Measurements from ENCODE around the gene TMEM202.
"Not testable (repeated sequence)": the region's sequence is repeated elsewhere in the genome, so short reads cannot be mapped to it uniquely, and the experiment has no call there.

Gene TMEM202
- total RNA-seq = 0 reads per million in 4 experiments

DNA sequence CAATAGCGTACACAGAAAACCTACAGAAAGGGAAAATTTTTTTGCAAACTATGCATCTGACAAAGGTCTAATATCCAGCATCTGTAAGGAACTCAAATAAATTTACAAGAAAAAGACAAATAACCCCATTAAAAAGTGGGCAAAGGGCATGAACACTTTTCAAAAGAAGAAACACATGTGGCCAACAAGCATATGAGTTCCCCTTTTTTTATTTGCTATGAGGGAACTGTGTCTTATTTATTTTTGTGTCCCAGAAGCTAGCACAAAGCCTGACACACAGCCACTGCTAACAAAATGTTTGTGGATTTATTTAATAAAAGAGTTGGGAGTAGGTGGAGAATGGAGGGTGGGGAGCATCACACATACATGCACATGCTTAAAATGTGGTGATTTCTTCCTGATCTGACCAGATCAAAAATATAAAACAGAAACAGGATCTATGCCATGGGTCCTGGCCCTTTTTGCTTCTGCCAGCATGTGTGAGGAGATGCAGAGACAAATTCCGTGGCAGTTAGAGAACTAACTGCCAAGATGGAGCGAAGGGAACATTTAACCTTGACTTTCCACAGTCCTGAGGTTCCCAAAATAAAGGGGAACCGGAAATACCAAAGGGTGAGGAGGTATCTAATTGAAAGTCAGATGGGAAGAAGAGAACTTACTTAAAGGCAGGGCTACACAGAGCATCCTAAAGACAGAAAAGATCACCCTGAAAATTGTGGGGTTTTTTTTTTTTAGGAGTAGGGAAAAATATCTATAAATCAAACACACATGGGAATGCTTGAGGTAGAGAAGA lies at the start of gene TMEM202:
Gene TMEM202, plus strand, starts transcription at position 510 of the 793 bp plus-strand sequence. Its CDS starts 22 bp downstream, at position 532.
- DNase-seq = no peak

DNA sequence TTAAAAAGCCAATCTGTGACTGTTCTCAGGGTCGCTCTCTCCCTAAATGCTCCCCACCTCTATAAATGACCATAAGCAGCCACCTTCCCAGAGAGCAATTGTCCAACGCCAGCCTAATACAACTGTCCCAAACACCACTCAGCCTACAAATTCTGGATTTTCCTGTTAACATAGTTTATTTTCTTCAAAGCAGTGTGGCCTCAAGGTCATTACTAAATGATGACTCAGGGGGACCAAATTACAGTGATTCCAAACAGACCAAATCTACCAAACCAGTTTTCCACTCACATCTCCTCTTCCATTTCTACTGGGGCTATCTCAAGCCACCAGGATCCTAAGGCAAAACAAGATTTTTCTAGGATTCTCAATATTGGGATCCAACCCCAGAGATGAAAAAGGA lies 44.8 kb upstream of the TMEM202 start:
- no peak for DNase-seq

DNA sequence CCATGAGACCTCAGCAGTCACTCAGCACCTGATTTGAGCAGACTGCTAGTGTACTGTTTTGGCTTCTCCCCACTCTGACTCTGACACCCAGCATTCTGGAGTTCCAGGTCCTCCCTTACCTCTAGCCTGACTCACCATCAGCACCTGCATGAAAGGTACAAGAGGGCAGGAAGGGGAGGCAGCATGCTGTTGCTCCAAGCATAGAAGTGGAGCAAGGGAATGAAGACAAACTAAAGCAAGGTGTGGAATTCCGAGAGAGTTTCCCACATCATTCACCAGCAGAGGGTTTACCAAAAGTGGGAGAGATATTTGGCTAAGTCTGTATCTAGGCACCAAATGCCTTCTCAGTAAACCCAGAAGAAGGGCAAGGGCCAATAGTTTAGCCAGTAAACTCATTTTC lies 43.6 kb upstream of the TMEM202 start:
- DNase-seq = no peak

GRCh38 chr15:72358121-72358520 lies 40.0 kb upstream of the TMEM202 start:
- DNase-seq = no peak

DNA sequence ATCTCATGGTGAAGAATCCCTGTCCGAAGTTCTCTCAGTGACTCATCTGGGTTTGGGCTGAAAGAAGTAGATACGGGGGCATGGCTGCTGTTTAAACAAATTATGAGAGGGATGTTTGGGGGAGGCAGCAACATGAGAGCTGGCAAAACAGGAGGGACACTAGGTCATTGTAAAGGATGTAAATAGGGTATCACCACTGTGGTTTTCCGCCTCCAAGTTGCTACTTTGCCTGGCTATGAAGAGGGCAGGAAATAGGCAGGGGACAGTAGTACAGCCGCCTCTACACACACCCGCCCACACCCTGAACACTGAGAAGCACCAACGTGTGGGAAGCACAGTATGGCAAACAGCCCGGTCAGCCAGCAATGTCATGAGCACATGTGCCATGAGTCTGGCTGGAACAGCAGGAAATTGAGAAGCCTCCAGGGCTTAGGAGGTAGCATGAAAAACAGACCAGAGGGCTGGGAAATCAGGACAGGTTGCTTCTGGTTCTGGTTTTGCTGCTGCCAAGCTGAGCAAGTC lies 39.4 kb upstream of the TMEM202 start:
- no peak for DNase-seq

DNA sequence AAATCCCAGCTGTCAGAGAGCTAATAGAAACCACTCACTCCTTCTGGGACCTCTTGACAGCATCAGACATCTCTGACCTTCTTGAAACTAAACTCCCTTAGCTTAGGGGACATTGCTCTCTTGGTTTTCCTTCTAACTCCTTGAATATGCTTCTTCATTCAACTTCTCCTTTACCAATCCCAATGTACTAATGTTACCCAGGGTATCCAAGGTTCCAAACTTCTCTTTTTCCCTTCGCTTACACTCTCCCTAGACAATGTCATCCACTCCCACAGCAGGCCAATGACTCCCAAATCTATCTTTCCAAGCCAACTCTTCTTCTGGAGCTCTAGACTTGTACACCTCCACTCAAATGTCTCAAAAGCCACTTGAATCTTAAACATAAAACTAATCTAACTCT lies 36.9 kb upstream of the TMEM202 start:
- DNase-seq = no peak

DNA sequence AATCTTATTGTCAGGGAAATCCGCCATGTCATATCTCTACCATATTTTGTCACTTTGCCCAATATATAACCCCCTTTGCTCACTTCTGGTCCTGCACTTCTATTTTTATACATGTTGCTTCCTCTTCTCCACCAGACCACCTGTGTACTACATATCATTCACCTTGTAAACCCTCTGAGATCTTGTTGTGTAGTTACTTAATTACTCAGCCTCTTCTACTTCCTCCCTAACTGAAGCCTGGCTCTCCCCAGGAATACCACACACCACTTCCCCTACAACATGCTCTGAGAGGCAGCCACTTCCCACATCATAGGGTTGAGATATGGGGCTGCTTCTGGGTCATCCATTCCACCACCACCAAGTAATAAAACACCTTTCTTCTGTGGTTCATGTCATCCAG lies 32.3 kb upstream of the TMEM202 start:
- no peak for DNase-seq

DNA sequence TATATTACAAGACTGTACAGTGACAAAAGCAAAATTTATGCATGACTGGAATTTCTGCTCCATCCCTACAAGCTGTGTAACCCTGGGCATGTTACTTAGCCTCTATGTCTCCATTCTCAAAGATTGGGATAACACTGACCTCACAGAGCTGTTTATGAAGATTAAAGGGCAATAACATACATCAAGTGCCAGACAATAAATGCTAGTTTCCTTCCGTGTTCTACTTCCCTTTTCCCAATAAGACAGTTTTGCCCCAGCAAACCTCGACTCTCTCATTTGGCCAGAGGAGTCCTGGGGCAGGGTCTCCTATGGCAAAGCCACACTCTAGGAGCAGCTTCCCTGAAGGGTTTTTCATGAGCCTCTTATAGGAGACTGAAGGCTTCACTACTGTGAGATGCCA lies 29.8 kb upstream of the TMEM202 start:
- DNase-seq = no peak

GRCh38 chr15:72368899-72369298 lies 29.2 kb upstream of the TMEM202 start:
- DNase-seq = no peak

GRCh38 chr15:72369964-72370363 lies 28.1 kb upstream of the TMEM202 start:
- no peak for DNase-seq

DNA sequence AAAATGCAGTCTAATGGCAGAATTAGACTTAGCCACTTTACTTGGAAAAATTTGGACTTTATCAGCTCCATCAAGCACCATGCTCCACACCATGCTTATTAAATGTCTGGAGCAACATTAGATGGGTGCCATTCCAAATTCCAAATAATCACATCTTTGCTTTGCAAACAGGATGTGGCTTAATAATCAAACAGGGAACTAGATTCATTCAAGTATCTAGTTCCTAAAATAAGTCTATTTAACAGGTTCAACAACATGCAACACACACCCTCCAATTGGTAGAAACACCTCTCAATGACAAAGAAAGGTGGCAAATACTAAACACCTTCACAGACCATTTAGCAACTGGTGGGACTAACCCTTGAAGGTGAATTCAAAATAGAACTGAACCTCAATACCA lies 25.7 kb upstream of the TMEM202 start:
- no peak for DNase-seq

DNA sequence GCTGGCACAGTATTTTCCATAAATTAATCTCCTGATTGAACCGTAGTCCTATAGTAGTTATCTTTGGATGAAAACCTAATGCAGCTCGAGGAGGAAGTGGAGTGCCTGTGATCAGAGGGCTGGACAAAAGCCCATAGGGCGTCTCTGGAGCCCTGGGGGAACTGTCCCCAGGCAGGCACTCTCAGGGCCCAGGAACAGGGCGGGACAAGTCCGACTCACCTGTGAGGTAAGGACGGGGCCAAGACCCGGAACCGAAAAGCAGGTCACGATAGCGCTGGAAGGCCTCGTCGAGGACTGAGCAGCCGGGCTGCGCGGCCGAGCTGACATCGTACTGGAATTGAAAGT lies 22.6 kb upstream of the TMEM202 start:
- peak; percentile 45 for DNase-seq

DNA sequence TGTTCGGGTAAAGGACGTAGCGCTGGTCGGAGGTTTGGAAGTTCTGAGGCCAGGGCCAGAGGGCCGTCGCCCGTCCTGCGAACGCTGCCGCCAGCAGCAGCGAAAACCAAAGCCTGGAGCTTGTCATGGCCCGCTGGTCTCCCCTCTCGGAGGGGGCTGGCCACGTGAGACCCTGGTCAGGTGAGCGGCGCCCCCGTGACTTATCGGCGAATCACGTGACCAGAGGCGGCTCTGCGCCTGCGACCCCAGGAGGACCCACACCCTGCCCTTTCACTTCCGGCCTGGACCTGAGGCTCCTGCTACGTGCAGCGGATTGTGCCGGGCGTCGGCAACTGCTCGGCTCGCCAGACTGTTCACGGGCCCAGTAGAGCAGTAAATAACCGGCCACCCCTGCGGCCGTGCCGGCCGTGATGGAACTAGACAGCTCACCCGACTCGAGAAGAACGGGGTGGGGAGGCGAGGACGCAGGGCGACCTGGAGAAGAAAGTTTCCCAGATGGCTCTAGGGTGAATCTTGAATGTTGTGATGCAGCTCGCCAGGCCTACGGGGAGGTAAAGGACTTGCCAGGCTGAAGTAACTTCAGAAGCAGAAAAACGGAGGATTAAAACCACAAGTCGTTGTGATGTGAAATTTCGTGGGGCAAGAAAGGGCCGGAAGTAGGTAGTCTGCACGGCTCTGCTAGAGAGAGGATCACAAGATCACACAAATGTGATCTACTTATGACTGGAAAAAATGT lies 22.1 kb upstream of the TMEM202 start, which contains the start of gene HEXA:
Gene HEXA, minus strand, starts transcription at position 169 of the 736 bp plus-strand sequence. Its CDS starts 42 bp downstream, at position 127.
- peak; percentile 98 for DNase-seq

DNA sequence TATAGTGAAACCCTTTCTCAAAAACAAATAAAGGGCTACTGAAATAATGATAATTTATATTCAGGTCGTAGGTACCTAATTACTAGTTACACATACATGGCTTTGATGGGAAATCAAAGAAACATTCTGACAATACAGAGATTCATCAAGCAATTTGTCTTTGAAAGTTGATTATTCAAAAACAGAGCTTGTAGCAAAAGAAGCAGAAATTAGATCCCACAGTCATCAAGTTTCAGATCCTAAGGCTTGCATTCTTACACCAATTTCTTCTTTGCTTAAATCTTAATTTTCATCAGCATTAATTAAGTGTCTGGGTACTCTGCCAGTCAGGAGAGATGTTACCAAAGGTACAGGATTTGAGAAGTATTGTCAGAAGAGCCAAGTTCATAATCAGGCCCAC lies 20.8 kb upstream of the TMEM202 start:
- DNase-seq = no peak

DNA sequence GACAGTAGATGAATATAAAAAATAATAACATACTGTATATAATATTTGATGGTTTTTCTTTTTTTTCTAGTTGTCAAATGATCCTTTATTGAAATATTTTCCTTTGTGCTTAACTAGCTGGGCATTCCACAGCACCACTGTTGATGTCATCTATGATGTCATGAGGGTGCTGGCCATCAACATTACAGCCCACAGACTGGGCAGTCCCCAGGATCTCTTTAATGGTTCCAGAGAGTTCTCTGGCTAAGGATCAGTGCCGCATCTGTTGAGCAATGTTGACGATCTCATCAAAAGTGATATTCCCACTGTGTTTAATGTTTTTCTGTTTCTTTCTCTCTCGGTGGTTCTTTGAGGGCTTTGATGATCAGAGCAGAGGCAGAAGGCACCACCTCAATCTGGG lies 19.0 kb upstream of the TMEM202 start:
- not testable (repeated sequence) for DNase-seq

- no peak for DNase-seq
Measured at GRCh38 chr15:72379856-72380430, 18.2 kb upstream of the TMEM202 start.

GRCh38 chr15:72380743-72381142 lies 17.4 kb upstream of the TMEM202 start:
- no peak for DNase-seq

- DNase-seq = no peak
Measured at GRCh38 chr15:72382146-72382545, 16.0 kb upstream of the TMEM202 start.

GRCh38 chr15:72387741-72388140 lies 10.4 kb upstream of the TMEM202 start:
- no peak for DNase-seq

DNA sequence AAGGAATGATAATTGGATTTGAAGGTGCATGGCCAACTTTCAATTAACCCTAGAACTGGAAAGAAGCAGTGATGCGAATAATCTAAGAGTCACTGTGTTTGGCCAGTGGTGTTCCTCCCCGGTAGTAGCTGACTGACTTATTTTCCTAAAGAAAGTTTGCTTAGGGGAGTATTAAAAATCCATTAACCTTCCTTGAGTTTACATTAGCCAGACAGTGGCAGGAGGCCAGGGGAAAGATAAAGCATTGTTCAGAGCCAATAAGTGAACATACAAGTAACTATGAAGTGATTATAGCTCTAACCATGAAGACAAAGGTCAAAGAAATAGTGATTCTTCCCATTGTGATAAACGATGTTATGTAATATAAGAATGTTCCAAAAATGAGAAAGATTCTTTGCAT lies 8.9 kb upstream of the TMEM202 start:
- DNase-seq = no peak

DNA sequence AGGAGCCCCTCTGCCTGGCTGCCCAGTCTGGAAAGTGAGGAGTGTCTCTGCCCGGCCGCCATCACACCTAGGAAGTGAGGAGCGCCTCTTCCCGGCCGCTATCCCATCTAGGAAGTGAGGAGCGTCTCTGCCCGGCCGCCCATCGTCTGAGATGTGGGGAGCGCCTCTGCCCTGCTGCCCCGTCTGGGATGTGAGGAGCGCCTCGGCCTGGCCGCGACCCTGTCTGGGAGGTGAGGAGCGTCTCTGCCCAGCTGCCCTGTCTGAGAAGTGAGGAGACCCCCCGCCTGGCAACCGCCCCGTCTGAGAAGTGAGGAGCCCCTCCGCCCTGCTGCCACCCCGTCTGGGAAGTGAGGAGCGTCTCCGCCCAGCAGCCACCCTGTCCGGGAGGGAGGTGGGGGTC lies 1.8 kb upstream of the TMEM202 start:
- DNase-seq = not testable (repeated sequence)

- DNase-seq = no peak
Measured at GRCh38 chr15:72398648-72399047, 543 bp downstream of the TMEM202 start.

DNA sequence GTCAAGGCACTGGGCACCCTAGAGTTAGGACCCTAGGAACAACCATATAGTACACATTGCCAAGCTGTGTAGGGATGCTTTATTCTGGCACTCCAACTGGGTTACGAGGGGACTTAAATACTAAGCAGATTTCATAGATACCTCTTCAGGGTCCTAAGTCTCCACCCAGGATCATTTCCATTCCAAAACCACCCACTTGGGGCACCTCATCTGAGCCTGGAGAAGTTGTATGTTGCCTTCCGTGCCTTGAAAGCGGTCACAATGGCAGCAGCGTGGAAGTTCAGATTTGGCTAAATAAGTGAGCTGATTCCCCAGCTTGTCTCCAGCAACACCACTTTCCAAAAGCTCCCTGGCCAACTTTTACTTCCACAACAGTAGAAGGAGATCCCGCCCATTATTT lies 4.6 kb downstream of the TMEM202 start:
- no peak for DNase-seq

GRCh38 chr15:72404356-72404755 lies 6.3 kb downstream of the TMEM202 start:
- no peak for DNase-seq

Measured in effector CD8-positive, alpha-beta T cell (primary cell).